Progenitor cell of endocrine pancreas (in vitro differentiated cells): ENCODE data around the gene JMJD6. TPM values are rescaled to one million over a fixed set of nuclear protein-coding genes. Genes with fewer than 3 reads are reported as not detected.
A peak's percentile ranks its signal among the peaks of the same experiment; 100 is the strongest.

ENCODE experiments used
- DNase-seq: peaks from one replicate; pipeline ENCODE4 v3.0.0; 2021; ENCODE audit warnings: low spot score; ENCODE audit not compliant: unreplicated experiment
- H3K27ac Mint-ChIP-seq: 2 replicates; pipeline ENCODE4 v1.8.0; 2021; ENCODE audit warnings: mild to moderate bottlenecking, moderate library complexity, mixed read lengths
- H3K27me3 Mint-ChIP-seq: 2 replicates; pipeline ENCODE4 v1.8.0; 2021; ENCODE audit warnings: mixed read lengths
- H3K36me3 Mint-ChIP-seq: 2 replicates; pipeline ENCODE4 v1.8.0; 2022; ENCODE audit warnings: mixed read lengths; ENCODE audit not compliant: insufficient read depth
- H3K4me1 Mint-ChIP-seq: 2 replicates; pipeline ENCODE4 v1.8.0; 2021; ENCODE audit warnings: low read depth, mixed read lengths
- H3K4me3 Mint-ChIP-seq: 2 replicates; pipeline ENCODE4 v1.8.0; 2021; ENCODE audit warnings: low read depth, mild to moderate bottlenecking, moderate library complexity, mixed read lengths
- H3K9me3 Mint-ChIP-seq: 2 replicates; pipeline ENCODE4 v1.8.0; 2021; ENCODE audit warnings: low read depth, mixed read lengths
- CTCF ChIP-seq: fragments of 200-600 bp; sonication (generic); IDR thresholded peaks from one replicate; pipeline ENCODE4 v1.5.0; 2021; ENCODE audit warnings: antibody characterized with exemption, mild to moderate bottlenecking; ENCODE audit not compliant: unreplicated experiment
- total RNA-seq: library from RNA; stranded (reverse); gene quantifications from 2 replicates; pipeline ENCODE4 v1.2.1, GENCODE V29; 2021

JMJD6 gene
- total RNA-seq, 1 donor from 2014 or later: 25.6 TPM

GRCh38 chr17:76722279-76722678 is 4.1 kb downstream of the JMJD6 start:
- Mint-ChIP-seq H3K36me3 (peaks cover 26% of the 10 kb centered on the region), H3K9me3 (no peaks in the 10 kb centered on the region), H3K4me1 (peaks cover 8% of the 10 kb centered on the region), H3K27me3 (no peaks in the 10 kb centered on the region), H3K4me3 (no peak overlapping the region), H3K27ac (no peak overlapping the region)
- no peak for TF ChIP-seq CTCF
- no peak for DNase-seq

- DNase-seq: no peak
- Mint-ChIP-seq H3K27me3 (no peaks in the 10 kb centered on the region), H3K4me1 (peaks cover 8% of the 10 kb centered on the region), H3K27ac (no peak overlapping the region), H3K36me3 (peaks cover 27% of the 10 kb centered on the region), H3K9me3 (no peaks in the 10 kb centered on the region), H3K4me3 (no peak overlapping the region)
- no peak for TF ChIP-seq CTCF
Observed at GRCh38 chr17:76721463-76721862, 4.9 kb downstream of the JMJD6 start.

GRCh38 chr17:76720941-76721340 is 5.5 kb downstream of the JMJD6 start:
- Mint-ChIP-seq H3K9me3 (no peaks in the 10 kb centered on the region), H3K27me3 (no peaks in the 10 kb centered on the region), H3K4me1 (peaks cover 8% of the 10 kb centered on the region), H3K4me3 (no peak overlapping the region), H3K36me3 (peaks cover 27% of the 10 kb centered on the region), H3K27ac (peak overlapping the region; percentile 13)
- no peak for DNase-seq
- no peak for TF ChIP-seq CTCF

GRCh38 chr17:76720211-76720610 is 6.2 kb downstream of the JMJD6 start:
- Mint-ChIP-seq H3K27ac (no peak overlapping the region), H3K4me3 (no peak overlapping the region), H3K4me1 (peaks cover 2% of the 10 kb centered on the region), H3K27me3 (no peaks in the 10 kb centered on the region), H3K9me3 (no peaks in the 10 kb centered on the region), H3K36me3 (peaks cover 29% of the 10 kb centered on the region)
- no peak for DNase-seq
- no peak for TF ChIP-seq CTCF

- DNase-seq: no peak
- H3K4me1 Mint-ChIP-seq: no peaks in the 10 kb centered on the region
- H3K36me3 Mint-ChIP-seq: peaks cover 30% of the 10 kb centered on the region
- no peaks in the 10 kb centered on the region for H3K9me3 Mint-ChIP-seq
- H3K27ac Mint-ChIP-seq: no peak overlapping the region
- no peaks in the 10 kb centered on the region for H3K27me3 Mint-ChIP-seq
- no peak for TF ChIP-seq CTCF
- no peak overlapping the region for H3K4me3 Mint-ChIP-seq
Observed at GRCh38 chr17:76718516-76718915, 7.9 kb downstream of the JMJD6 start.
